ENCODE measurements around the gene EMSY.

Gene EMSY

DNA sequence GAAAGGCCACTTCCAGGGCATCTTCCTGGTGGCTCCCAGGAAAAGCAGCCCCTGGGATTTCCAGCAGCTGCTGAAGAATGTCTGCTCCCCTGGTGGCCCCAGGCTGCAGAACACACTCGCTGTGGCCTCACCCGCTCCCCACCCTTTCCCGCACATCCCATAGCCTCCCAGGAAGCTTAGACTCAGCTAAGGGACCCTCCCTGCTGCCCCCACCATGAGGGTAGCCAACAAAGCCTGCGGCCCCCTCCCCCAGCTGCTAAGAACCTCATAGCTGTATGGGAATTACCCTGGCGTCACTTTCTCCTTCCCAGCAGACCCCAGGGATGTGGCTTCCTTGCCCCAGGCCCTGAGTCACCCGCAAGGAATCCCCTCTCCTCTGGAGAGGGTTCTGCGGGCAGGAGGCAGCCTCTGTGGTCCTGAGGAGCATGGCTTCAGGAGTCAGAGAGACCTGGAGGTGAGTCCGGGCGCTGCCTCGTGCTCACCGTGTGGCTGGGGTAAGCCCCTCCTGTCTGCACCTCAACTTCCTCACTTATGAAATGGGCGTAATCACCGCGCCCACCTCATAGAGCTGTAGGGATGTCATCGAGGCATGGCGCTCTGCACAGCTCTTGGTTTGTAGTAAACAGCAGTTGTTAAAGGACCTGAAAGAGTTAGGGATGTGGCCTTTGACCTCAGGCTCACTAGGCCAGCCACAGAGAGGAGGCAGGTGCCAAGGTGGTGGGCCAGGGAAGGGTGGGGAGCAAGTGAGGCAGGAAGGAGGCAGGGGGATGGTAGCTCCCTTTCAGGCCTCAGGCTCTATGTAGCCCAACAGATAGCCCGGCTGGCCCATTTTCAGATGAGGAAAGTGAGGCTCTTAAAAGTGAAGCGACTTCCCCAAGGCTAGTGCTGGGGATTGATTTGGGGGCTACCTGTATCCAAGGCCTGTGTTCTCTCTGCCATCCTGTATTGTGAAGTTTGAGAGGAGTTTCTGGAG is 154.5 kb downstream of the EMSY start:
- no peak overlapping the region for H3K4me3 ChIP-seq (replicated peaks in 1 of 2; ENCODE audit: low read depth in 2 of 2, low read length in 2 of 2)
- TF ChIP-seq, protein P1, sequence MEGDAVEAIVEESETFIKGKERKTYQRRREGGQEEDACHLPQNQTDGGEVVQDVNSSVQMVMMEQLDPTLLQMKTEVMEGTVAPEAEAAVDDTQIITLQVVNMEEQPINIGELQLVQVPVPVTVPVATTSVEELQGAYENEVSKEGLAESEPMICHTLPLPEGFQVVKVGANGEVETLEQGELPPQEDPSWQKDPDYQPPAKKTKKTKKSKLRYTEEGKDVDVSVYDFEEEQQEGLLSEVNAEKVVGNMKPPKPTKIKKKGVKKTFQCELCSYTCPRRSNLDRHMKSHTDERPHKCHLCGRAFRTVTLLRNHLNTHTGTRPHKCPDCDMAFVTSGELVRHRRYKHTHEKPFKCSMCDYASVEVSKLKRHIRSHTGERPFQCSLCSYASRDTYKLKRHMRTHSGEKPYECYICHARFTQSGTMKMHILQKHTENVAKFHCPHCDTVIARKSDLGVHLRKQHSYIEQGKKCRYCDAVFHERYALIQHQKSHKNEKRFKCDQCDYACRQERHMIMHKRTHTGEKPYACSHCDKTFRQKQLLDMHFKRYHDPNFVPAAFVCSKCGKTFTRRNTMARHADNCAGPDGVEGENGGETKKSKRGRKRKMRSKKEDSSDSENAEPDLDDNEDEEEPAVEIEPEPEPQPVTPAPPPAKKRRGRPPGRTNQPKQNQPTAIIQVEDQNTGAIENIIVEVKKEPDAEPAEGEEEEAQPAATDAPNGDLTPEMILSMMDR (IDR thresholded peaks at IDR 0.05; ENCODE audit: low read depth, low read length), result peak; percentile 25
- peak; percentile 66 to 70 for DNase-seq (ENCODE audit: low read depth in 2 of 2)

DNA sequence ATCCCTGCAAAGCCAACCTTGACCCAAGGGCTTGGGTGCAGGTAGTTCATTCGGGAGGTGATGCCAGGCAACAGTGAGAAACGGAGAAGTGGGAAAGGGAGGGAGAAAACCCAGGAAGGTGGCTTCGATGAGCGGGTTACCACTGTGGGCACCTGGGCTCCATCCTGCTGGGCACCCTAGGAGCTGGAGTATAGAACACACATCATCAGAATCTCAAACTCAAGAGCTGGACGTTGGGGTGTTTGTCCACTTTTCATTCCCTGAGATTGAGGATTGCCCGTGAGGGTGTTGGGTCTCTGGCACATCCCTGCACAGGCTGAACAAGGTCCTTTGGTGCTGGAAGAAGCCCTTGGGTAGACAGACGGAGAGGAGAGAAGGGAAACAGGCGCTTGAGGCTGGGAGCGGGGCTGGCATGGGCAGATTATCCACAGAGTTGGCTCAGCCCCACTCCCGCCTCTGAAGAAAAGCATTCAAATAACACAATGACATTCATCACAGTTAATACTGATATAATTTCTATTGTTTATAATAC is 155.4 kb downstream of the EMSY start:
- no peak for DNase-seq (ENCODE audit: low read depth in 2 of 2)
- TF ChIP-seq, protein P1 (IDR thresholded peaks at IDR 0.05; ENCODE audit: low read depth, low read length), result no peak
- no peak overlapping the region for H3K4me3 ChIP-seq (replicated peaks in 1 of 2; ENCODE audit: low read depth in 2 of 2, low read length in 2 of 2)

DNA sequence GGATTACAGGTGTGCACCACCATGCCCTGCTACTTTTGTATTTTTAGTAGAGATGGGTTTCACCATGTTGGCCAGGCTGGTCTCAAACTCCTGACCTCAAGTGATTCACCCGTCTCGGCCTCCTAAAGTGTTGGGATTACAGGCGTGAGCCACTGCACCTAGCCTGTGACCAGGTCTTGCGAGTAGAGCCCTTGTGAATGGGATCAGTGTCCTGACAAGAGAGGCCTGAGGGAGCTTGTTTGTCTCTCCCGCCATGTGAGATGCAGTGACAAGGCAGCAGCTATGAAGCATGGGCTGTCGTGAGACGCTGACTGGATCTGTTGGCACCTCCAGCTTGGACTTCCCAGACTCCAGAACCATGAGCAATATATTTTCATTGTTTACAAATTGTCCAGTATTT is 156.5 kb downstream of the EMSY start:
- DNase-seq (ENCODE audit: low read depth in 2 of 2), result no peak
- TF ChIP-seq, protein P1 (IDR thresholded peaks at IDR 0.05; ENCODE audit: low read depth, low read length), result no peak

DNA sequence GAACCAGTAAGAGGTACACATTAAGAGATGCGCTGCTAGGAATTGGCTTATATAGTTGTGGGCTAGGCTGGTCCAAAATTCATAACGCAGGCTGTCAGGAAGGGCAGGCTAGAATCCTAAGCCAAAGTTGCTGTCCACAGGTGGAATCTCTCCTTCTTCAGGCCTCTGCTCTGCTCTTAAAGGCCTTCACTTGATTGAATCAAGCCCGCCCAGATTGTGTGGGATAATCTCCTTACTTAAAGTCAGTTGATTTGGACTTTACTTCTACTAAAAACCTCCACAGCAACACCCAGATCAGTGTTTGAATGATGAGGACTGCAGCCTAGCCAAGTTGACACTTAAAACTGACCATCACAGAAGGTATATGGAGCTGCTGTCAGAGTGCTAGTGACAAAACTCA is 156.9 kb downstream of the EMSY start:
- no peak overlapping the region for H3K4me3 ChIP-seq (replicated peaks in 1 of 2; ENCODE audit: low read depth in 2 of 2, low read length in 2 of 2)
- TF ChIP-seq, protein P1 (IDR thresholded peaks at IDR 0.05; ENCODE audit: low read depth, low read length), result no peak
- no peak for DNase-seq (ENCODE audit: low read depth in 2 of 2)

More for the DNA sequence above, 156.5 kb downstream of the EMSY start:
- no peak overlapping the region for H3K4me3 ChIP-seq (replicated peaks in 1 of 2; ENCODE audit: low read depth in 2 of 2, low read length in 2 of 2)

DNA sequence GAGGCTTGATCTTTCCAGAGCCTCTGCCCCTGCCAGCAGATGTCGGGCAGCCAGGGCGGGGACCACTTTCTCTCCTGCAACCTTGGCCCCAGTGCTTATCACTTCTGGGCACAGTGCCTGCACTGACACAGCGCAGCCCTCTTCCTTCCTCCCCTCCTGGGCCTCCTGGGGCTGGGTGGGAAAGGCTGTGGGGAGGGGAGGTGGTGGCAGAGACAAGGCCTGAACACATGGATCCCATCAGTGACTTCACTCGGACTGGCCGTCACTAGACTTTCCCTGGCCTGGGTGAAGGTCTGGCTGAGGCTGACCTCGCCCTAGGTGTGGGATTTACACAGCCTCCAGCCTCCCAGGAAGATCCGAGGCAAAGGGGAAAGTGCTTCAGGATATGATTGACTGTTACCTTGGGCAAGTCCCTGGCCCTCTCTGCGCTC is 157.6 kb downstream of the EMSY start:
- no peak overlapping the region for H3K4me3 ChIP-seq (replicated peaks in 1 of 2; ENCODE audit: low read depth in 2 of 2, low read length in 2 of 2)
- TF ChIP-seq, protein P1 (IDR thresholded peaks at IDR 0.05; ENCODE audit: low read depth, low read length), result no peak
- DNase-seq (ENCODE audit: low read depth in 2 of 2), result peak; percentile 47 to 85
